H9 (cell line): Measurements from ENCODE around the gene HSPE1. TPM values are rescaled to one million over a fixed set of nuclear protein-coding genes. Genes with fewer than 3 reads are reported as not detected.

ENCODE experiments used
- DNase-seq: peaks from one replicate; pipeline ENCODE4 v3.0.0-alpha.2; 2017
- H2AFZ ChIP-seq: one replicate; pipeline ENCODE4 v1.6.1; 2013; ENCODE audit warnings: mild to moderate bottlenecking, low read length, control low read depth, moderate library complexity
- H2AK5ac ChIP-seq: 2 replicates; pipeline ENCODE4 v1.6.1; 2013; ENCODE audit warnings: low read length, control low read depth, mixed read lengths; ENCODE audit not compliant: insufficient read length
- H2BK120ac ChIP-seq: one replicate; pipeline ENCODE4 v1.6.1; 2013; ENCODE audit warnings: low read depth, mild to moderate bottlenecking, low read length, control low read depth, inconsistent platforms; ENCODE audit not compliant: poor library complexity, severe bottlenecking
- H2BK12ac ChIP-seq: 2 replicates; pipeline ENCODE4 v1.6.1; 2013; ENCODE audit warnings: low read length, control low read depth, mixed read lengths, low read depth; ENCODE audit not compliant: insufficient read length
- H2BK15ac ChIP-seq: 2 replicates; pipeline ENCODE4 v1.6.1; 2013; ENCODE audit warnings: low read depth, low read length, control low read depth
- H2BK20ac ChIP-seq: one replicate; pipeline ENCODE4 v1.6.1; 2013; ENCODE audit warnings: low read depth, mild to moderate bottlenecking, low read length, control low read depth, inconsistent platforms; ENCODE audit not compliant: poor library complexity, severe bottlenecking
- H2BK5ac ChIP-seq: 2 replicates; pipeline ENCODE4 v1.6.1; 2013; ENCODE audit warnings: low read length, control low read depth, mixed read lengths; ENCODE audit not compliant: insufficient read length
- H3K14ac ChIP-seq: 2 replicates; pipeline ENCODE4 v1.6.1; 2013; ENCODE audit warnings: low read length, control low read depth; ENCODE audit not compliant: insufficient read depth
- H3K18ac ChIP-seq: 2 replicates; pipeline ENCODE4 v1.6.1; 2013; ENCODE audit warnings: low read depth, mild to moderate bottlenecking, mixed read lengths, low read length, control low read depth; ENCODE audit not compliant: insufficient read length
- H3K23ac ChIP-seq: 2 replicates; pipeline ENCODE4 v1.6.1; 2013; ENCODE audit warnings: low read length, control low read depth, mixed read lengths, low read depth; ENCODE audit not compliant: insufficient read length
- H3K23me2 ChIP-seq: 2 replicates; pipeline ENCODE4 v1.6.1; 2013; ENCODE audit warnings: low read depth, mild to moderate bottlenecking, mixed read lengths, low read length, control low read depth; ENCODE audit not compliant: insufficient read length, poor library complexity, severe bottlenecking
- H3K27ac ChIP-seq: 2 replicates; pipeline ENCODE4 v1.5.1; 2013; ENCODE audit warnings: low read length, control low read depth, mixed read lengths, low read depth; ENCODE audit not compliant: insufficient read length
- H3K27me3 ChIP-seq: 2 replicates; pipeline ENCODE4 v1.6.1; 2013; ENCODE audit warnings: low read length, control low read depth, inconsistent platforms; ENCODE audit not compliant: insufficient read depth
- H3K4ac ChIP-seq: 2 replicates; pipeline ENCODE4 v1.6.1; 2013; ENCODE audit warnings: low read depth, mild to moderate bottlenecking, control low read depth, inconsistent platforms, low read length, moderate library complexity
- H3K4me1 ChIP-seq: 2 replicates; pipeline ENCODE4 v1.6.1; 2013; ENCODE audit warnings: low read length, control low read depth, inconsistent platforms; ENCODE audit not compliant: insufficient read depth
- H3K4me2 ChIP-seq: 2 replicates; pipeline ENCODE4 v1.6.1; 2013; ENCODE audit warnings: low read length, control low read depth, mixed read lengths; ENCODE audit not compliant: insufficient read length, insufficient read depth
- H3K56ac ChIP-seq: 2 replicates; pipeline ENCODE4 v1.6.1; 2013; ENCODE audit warnings: low read depth, mild to moderate bottlenecking, mixed read lengths, low read length, control low read depth; ENCODE audit not compliant: insufficient read length
- H3K79me1 ChIP-seq: 2 replicates; pipeline ENCODE4 v1.6.1; 2013; ENCODE audit warnings: low read depth, mild to moderate bottlenecking, moderate library complexity, low read length, control low read depth, inconsistent platforms; ENCODE audit not compliant: insufficient read depth, poor library complexity, severe bottlenecking
- H3K79me2 ChIP-seq: 2 replicates; pipeline ENCODE4 v1.6.1; 2013; ENCODE audit warnings: low read length, control low read depth, inconsistent platforms; ENCODE audit not compliant: insufficient read depth
- H3K9ac ChIP-seq: 2 replicates; pipeline ENCODE4 v1.6.1; 2013; ENCODE audit warnings: low read length, control low read depth, mixed read lengths; ENCODE audit not compliant: insufficient read length; ENCODE audit errors: extremely low read depth
- H3K9me3 ChIP-seq: one replicate; pipeline ENCODE4 v1.6.1; 2013; ENCODE audit warnings: low read depth, low read length, inconsistent platforms; ENCODE audit not compliant: control insufficient read depth
- H3T11ph ChIP-seq: one replicate; pipeline ENCODE4 v1.6.1; 2013; ENCODE audit warnings: mild to moderate bottlenecking, low read length, control low read depth, inconsistent platforms
- H4K20me1 ChIP-seq: one replicate; pipeline ENCODE4 v1.6.1; 2013; ENCODE audit not compliant: control insufficient read depth, insufficient read length, insufficient read depth
- H4K5ac ChIP-seq: 2 replicates; pipeline ENCODE4 v1.6.1; 2013; ENCODE audit warnings: low read depth, mild to moderate bottlenecking, mixed read lengths, low read length, control low read depth; ENCODE audit not compliant: insufficient read length
- H4K8ac ChIP-seq: replicated peaks from 2 replicates; pipeline ENCODE4 v1.6.1; 2013; ENCODE audit warnings: low read length, control low read depth, mixed read lengths, low read depth; ENCODE audit not compliant: insufficient read length
- H4K91ac ChIP-seq: 2 replicates; pipeline ENCODE4 v1.6.1; 2013; ENCODE audit warnings: low read depth, mild to moderate bottlenecking, moderate library complexity, mixed read lengths, low read length, control low read depth; ENCODE audit not compliant: insufficient read length
- H3K27ac Mint-ChIP-seq, 3 experiments: 2 replicates in 2 of 3; 3 replicates in 1 of 3; pipeline ENCODE4 v1.8.0; 2020 to 2021; ENCODE audit warnings: mixed read lengths in 3 of 3, mild to moderate bottlenecking in 1 of 3, moderate library complexity in 1 of 3
- H3K27me3 Mint-ChIP-seq: 2 replicates; pipeline ENCODE4 v1.8.0; 2021; ENCODE audit warnings: low read depth, mild to moderate bottlenecking, moderate library complexity, mixed read lengths
- H3K36me3 Mint-ChIP-seq, 3 experiments: 2 replicates in 2 of 3; 3 replicates in 1 of 3; pipeline ENCODE4 v1.8.0; 2020 to 2021; ENCODE audit warnings: low read depth in 3 of 3, mixed read lengths in 3 of 3; ENCODE audit not compliant: insufficient read depth in 1 of 3
- H3K4me1 Mint-ChIP-seq, 2 experiments: 2 replicates each; pipeline ENCODE4 v1.8.0; 2020; ENCODE audit warnings: mixed read lengths in 2 of 2
- H3K4me3 Mint-ChIP-seq, 2 experiments: 2 replicates in 1 of 2; 3 replicates in 1 of 2; pipeline ENCODE4 v1.8.0; 2020 to 2021; ENCODE audit warnings: mild to moderate bottlenecking in 2 of 2, mixed read lengths in 2 of 2, moderate library complexity in 1 of 2
- H3K9me3 Mint-ChIP-seq, 2 experiments: 2 replicates in 1 of 2; 3 replicates in 1 of 2; pipeline ENCODE4 v1.8.0; 2020; ENCODE audit warnings: mild to moderate bottlenecking in 2 of 2, mixed read lengths in 2 of 2, moderate library complexity in 1 of 2
- WGBS: extraction: QIAGEN DNeasy Blood & Tissue Kit; methylation state at CpG from one replicate; pipeline ENCODE4 v1.1.7; 2013; ENCODE audit warnings: missing lambda C conversion rate, low lambda C conversion rate, mixed read lengths; ENCODE audit not compliant: insufficient read length; ENCODE audit errors: extremely low coverage; 5-methylcytosine and 5-hydroxymethylcytosine counted together
- total RNA-seq: library from RNA; stranded (reverse); gene quantifications from 2 replicates; pipeline ENCODE4 v1.2.1, GENCODE V29; 2021
- TF ChIP-seq, protein P1 (sequence below): fragments of 200-600 bp; sonication (generic); conservative IDR thresholded peaks from 3 replicates; pipeline ENCODE4 v1.8.0; 2021; ENCODE audit warnings: antibody characterized with exemption, mild to moderate bottlenecking

Gene HSPE1
- total RNA-seq, 1 experiment from 2014 or later = 347 TPM

DNA sequence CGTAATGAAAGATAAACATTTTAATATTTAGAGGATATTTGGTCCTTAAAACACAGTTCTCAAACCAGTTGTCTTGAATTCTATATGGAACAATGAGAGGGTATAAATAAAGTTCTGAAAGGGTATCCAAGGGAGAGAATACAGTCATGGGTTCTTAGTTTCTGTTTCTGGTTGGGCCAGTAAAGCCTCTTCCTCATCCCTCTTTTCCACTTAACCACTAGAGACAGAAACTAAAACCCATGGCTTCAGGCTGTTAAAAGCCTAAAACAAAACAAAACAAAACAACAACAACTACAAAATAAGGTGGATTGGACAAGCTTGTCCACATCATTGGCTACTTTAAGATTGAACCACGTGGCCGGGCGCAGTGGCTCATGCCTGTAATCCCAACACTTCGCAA, 28.0 kb upstream of the HSPE1 start:
- Mint-ChIP-seq H3K4me1 (no peaks in the 10 kb centered on the region), H3K27me3 (no peaks in the 10 kb centered on the region), H3K4me3 (no peak overlapping the region), H3K27ac (no peak overlapping the region), H3K9me3 (no peaks in the 10 kb centered on the region), H3K36me3 (peaks cover 5 to 47% (median 33%) of the 10 kb centered on the region in 3 experiments)
- Histone ChIP-seq H3K4ac (no peak overlapping the region), H3K18ac (no peak overlapping the region), H2BK15ac (no peak overlapping the region), H2AK5ac (no peak overlapping the region), H3K27ac (no peak overlapping the region), H3K4me2 (no peak overlapping the region), H2BK120ac (no peak overlapping the region), H3K9me3 (no peaks in the 10 kb centered on the region), H4K5ac (no peak overlapping the region), H3K79me1 (no peaks in the 10 kb centered on the region), H4K20me1 (no peaks in the 10 kb centered on the region), H3K23me2 (no peaks in the 10 kb centered on the region), H3K9ac (no peak overlapping the region), H4K8ac (no peak overlapping the region), H2BK20ac (no peak overlapping the region), H2BK12ac (no peak overlapping the region), H2BK5ac (no peak overlapping the region), H3K79me2 (no peaks in the 10 kb centered on the region), H2AFZ (no peak overlapping the region), H3K14ac (no peak overlapping the region), H3T11ph (no peak overlapping the region), H3K4me1 (no peaks in the 10 kb centered on the region), H3K23ac (no peak overlapping the region), H4K91ac (no peak overlapping the region), H3K56ac (no peak overlapping the region), H3K27me3 (no peaks in the 10 kb centered on the region)
- no peak for DNase-seq
- no CpG with 5 or more reads among the region's 5 CpGs for WGBS
- TF ChIP-seq, protein P1, sequence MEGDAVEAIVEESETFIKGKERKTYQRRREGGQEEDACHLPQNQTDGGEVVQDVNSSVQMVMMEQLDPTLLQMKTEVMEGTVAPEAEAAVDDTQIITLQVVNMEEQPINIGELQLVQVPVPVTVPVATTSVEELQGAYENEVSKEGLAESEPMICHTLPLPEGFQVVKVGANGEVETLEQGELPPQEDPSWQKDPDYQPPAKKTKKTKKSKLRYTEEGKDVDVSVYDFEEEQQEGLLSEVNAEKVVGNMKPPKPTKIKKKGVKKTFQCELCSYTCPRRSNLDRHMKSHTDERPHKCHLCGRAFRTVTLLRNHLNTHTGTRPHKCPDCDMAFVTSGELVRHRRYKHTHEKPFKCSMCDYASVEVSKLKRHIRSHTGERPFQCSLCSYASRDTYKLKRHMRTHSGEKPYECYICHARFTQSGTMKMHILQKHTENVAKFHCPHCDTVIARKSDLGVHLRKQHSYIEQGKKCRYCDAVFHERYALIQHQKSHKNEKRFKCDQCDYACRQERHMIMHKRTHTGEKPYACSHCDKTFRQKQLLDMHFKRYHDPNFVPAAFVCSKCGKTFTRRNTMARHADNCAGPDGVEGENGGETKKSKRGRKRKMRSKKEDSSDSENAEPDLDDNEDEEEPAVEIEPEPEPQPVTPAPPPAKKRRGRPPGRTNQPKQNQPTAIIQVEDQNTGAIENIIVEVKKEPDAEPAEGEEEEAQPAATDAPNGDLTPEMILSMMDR = no peak
